ENCODE results near the gene WDPCP.

Gene WDPCP

DNA sequence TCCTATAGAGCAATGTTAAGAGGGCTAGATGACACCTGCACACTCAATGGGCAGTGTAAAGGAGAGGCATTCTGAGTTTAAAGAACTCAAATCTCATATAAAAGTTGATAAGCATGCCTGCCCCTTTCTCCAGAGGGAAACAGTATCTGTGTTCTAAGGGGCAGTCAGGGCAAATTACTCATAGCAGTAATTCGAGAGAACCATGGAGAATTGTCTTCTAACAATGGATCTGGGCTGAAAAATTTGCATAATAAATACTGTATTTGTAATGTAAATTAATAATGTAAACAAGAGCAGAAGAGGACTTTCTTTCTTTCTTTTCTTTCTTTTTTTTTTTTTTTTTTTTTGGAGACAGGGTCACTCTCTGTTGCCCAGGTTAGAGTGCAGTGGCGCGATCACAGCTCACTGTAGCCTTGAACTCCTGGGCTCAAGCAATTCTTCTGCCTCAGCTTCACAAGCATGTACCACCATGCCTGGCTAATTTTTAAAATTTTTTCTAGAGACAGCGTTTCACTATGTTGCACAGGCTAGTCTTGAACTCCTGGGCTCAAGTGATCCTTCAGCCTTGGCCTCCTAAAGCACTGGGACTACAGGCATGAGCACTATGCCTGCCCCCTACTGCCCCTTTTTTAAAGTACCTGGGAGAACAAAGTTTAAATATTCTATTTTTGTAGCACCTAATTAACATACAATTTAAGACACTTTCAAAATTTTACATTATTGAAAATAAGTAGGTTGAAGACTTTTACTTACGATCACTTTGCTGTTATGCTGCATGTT, 467.0 kb downstream of the WDPCP start:
- H3K4me3 ChIP-seq (ENCODE audit: low read depth, low read length) = 0 out of 2 replicates have a peak overlapping the region, but pooled peaks have one; percentile 21
- H3K9ac ChIP-seq (ENCODE audit: low read length) = peak overlapping the region; percentile 7
- peak overlapping the region; percentile 32; the same call in 1 of the 2 replicates for H3K27ac ChIP-seq (ENCODE audit: low read depth, low read length)
- H3K9me3 ChIP-seq (ENCODE audit: control insufficient read depth, insufficient read depth, low read depth, low read length) = no peaks in the 10 kb centered on the region
- no peaks in the 10 kb centered on the region for H3K27me3 ChIP-seq (ENCODE audit: control insufficient read depth, insufficient read depth, low read length)
- H3K36me3 ChIP-seq (ENCODE audit: control insufficient read depth, insufficient read depth, low read length) = no peaks in the 10 kb centered on the region
- H3K4me1 ChIP-seq (ENCODE audit: control insufficient read depth, insufficient read depth, low read length) = no peaks in the 10 kb centered on the region; the same call in 1 of the 2 replicates

DNA sequence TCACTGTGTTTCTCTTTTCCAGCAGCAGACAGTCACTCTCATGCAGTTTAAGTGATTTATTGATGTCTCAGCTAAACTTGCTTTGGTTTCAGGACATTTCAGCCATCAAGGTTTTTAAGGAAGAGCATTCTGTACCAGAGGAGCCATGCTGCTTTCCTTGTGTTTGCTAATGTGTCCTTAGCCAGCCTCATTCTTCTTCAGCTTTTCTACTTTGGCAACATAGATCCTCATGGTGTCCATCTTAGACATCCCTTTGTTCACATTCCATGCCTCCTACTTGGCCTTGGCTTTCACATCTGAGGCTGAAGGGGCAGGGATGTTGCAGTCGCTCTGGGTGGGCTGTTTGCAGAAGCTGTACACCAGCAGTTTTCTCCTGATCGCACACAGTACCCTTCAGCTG, 469.5 kb downstream of the WDPCP start:
- Histone ChIP-seq H3K4me3 (ENCODE audit: low read depth, low read length) (no peak overlapping the region), H3K4me1 (ENCODE audit: control insufficient read depth, insufficient read depth, low read length) (no peaks in the 10 kb centered on the region; the same call in 1 of the 2 replicates), H3K27me3 (ENCODE audit: control insufficient read depth, insufficient read depth, low read length) (no peaks in the 10 kb centered on the region), H3K9me3 (ENCODE audit: control insufficient read depth, insufficient read depth, low read depth, low read length) (no peaks in the 10 kb centered on the region), H3K36me3 (ENCODE audit: control insufficient read depth, insufficient read depth, low read length) (no peaks in the 10 kb centered on the region), H3K27ac (ENCODE audit: low read depth, low read length) (no peak overlapping the region), H3K9ac (ENCODE audit: low read length) (no peak overlapping the region)

GRCh38 chr2:63104482-63104881, 483.8 kb downstream of the WDPCP start:
- no peak overlapping the region for H3K27ac ChIP-seq (ENCODE audit: low read depth, low read length)
- no peaks in the 10 kb centered on the region for H3K27me3 ChIP-seq (ENCODE audit: control insufficient read depth, insufficient read depth, low read length)
- peaks cover 12% of the 10 kb centered on the region; the same call in 1 of the 2 replicates for H3K9me3 ChIP-seq (ENCODE audit: control insufficient read depth, insufficient read depth, low read depth, low read length)
- no peaks in the 10 kb centered on the region for H3K4me1 ChIP-seq (ENCODE audit: control insufficient read depth, insufficient read depth, low read length)
- no peaks in the 10 kb centered on the region for H3K36me3 ChIP-seq (ENCODE audit: control insufficient read depth, insufficient read depth, low read length)
- no peak overlapping the region for H3K4me3 ChIP-seq (ENCODE audit: low read depth, low read length)
- H3K9ac ChIP-seq (ENCODE audit: low read length) = no peak overlapping the region

- Histone ChIP-seq H3K4me3 (ENCODE audit: low read depth, low read length) (no peak overlapping the region), H3K9me3 (ENCODE audit: control insufficient read depth, insufficient read depth, low read depth, low read length) (peaks cover 12% of the 10 kb centered on the region; the same call in 1 of the 2 replicates), H3K27me3 (ENCODE audit: control insufficient read depth, insufficient read depth, low read length) (no peaks in the 10 kb centered on the region), H3K4me1 (ENCODE audit: control insufficient read depth, insufficient read depth, low read length) (no peaks in the 10 kb centered on the region), H3K9ac (ENCODE audit: low read length) (no peak overlapping the region), H3K27ac (ENCODE audit: low read depth, low read length) (no peak overlapping the region), H3K36me3 (ENCODE audit: control insufficient read depth, insufficient read depth, low read length) (no peaks in the 10 kb centered on the region)
Measured at GRCh38 chr2:63101954-63102353, 486.3 kb downstream of the WDPCP start.

- Histone ChIP-seq H3K36me3 (ENCODE audit: control insufficient read depth, insufficient read depth, low read length) (no peaks in the 10 kb centered on the region), H3K4me1 (ENCODE audit: control insufficient read depth, insufficient read depth, low read length) (no peaks in the 10 kb centered on the region), H3K27ac (ENCODE audit: low read depth, low read length) (no peak overlapping the region), H3K9me3 (ENCODE audit: control insufficient read depth, insufficient read depth, low read depth, low read length) (peaks cover 2% of the 10 kb centered on the region; the same call in 1 of the 2 replicates), H3K9ac (ENCODE audit: low read length) (no peak overlapping the region), H3K27me3 (ENCODE audit: control insufficient read depth, insufficient read depth, low read length) (no peaks in the 10 kb centered on the region), H3K4me3 (ENCODE audit: low read depth, low read length) (no peak overlapping the region)
Measured at GRCh38 chr2:63099032-63099431, 489.2 kb downstream of the WDPCP start.

DNA sequence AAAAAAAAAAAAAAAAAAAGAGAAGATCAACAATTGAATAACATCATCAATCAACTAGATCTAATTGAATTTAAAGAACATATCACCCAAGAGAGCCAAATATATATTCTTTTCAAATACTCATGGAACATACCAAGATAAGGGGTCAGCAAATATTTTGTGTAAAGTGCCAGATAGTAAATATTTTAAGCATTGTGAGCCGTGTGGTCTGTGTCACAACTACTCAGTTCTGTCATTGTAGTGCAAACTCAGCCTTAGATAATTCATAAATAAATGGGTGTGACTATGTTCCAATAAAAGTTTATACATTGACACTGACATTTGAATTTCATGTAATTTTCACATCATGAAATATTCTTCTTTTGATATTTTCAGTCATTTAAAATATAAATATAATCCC, 491.8 kb downstream of the WDPCP start:
- H3K9me3 ChIP-seq (ENCODE audit: control insufficient read depth, insufficient read depth, low read depth, low read length) = no peaks in the 10 kb centered on the region
- no peak overlapping the region for H3K9ac ChIP-seq (ENCODE audit: low read length)

DNA sequence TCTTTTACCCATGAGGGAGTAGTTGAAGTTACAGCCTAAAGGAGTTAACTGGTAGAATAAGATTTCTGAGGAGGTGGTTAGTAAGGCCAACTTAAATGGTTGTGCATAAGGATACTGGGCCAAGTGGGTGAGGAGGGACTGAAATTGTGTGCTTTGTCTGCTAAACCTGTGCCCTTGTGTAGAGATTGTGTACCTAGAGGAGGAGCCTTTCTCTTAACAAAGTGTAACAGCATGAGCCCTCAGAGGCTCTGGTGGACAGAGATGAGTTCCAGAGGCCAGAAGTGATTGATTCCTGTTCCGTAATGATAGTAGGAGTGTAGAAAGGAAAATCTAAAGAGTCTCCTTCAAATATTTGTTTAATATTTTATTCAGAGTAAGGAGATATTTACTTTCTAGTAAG, 494.8 kb downstream of the WDPCP start:
- Histone ChIP-seq H3K9me3 (ENCODE audit: control insufficient read depth, insufficient read depth, low read depth, low read length) (no peaks in the 10 kb centered on the region), H3K27me3 (ENCODE audit: control insufficient read depth, insufficient read depth, low read length) (no peaks in the 10 kb centered on the region)

More for the DNA sequence above, 491.8 kb downstream of the WDPCP start:
- no peaks in the 10 kb centered on the region for H3K4me1 ChIP-seq (ENCODE audit: control insufficient read depth, insufficient read depth, low read length)
- H3K36me3 ChIP-seq (ENCODE audit: control insufficient read depth, insufficient read depth, low read length) = no peaks in the 10 kb centered on the region
- H3K27me3 ChIP-seq (ENCODE audit: control insufficient read depth, insufficient read depth, low read length) = no peaks in the 10 kb centered on the region
- no peak overlapping the region for H3K4me3 ChIP-seq (ENCODE audit: low read depth, low read length)
- H3K27ac ChIP-seq (ENCODE audit: low read depth, low read length) = no peak overlapping the region

GRCh38 chr2:63092857-63093256, 495.4 kb downstream of the WDPCP start:
- Histone ChIP-seq H3K9ac (ENCODE audit: low read length) (no peak overlapping the region), H3K27me3 (ENCODE audit: control insufficient read depth, insufficient read depth, low read length) (no peaks in the 10 kb centered on the region), H3K4me1 (ENCODE audit: control insufficient read depth, insufficient read depth, low read length) (no peaks in the 10 kb centered on the region), H3K27ac (ENCODE audit: low read depth, low read length) (no peak overlapping the region), H3K9me3 (ENCODE audit: control insufficient read depth, insufficient read depth, low read depth, low read length) (no peaks in the 10 kb centered on the region), H3K36me3 (ENCODE audit: control insufficient read depth, insufficient read depth, low read length) (no peaks in the 10 kb centered on the region), H3K4me3 (ENCODE audit: low read depth, low read length) (no peak overlapping the region)

More for the DNA sequence above, 494.8 kb downstream of the WDPCP start:
- H3K9ac ChIP-seq (ENCODE audit: low read length) = no peak overlapping the region
- no peak overlapping the region for H3K4me3 ChIP-seq (ENCODE audit: low read depth, low read length)
- H3K36me3 ChIP-seq (ENCODE audit: control insufficient read depth, insufficient read depth, low read length) = no peaks in the 10 kb centered on the region
- no peaks in the 10 kb centered on the region for H3K4me1 ChIP-seq (ENCODE audit: control insufficient read depth, insufficient read depth, low read length)
- H3K27ac ChIP-seq (ENCODE audit: low read depth, low read length) = no peak overlapping the region

DNA sequence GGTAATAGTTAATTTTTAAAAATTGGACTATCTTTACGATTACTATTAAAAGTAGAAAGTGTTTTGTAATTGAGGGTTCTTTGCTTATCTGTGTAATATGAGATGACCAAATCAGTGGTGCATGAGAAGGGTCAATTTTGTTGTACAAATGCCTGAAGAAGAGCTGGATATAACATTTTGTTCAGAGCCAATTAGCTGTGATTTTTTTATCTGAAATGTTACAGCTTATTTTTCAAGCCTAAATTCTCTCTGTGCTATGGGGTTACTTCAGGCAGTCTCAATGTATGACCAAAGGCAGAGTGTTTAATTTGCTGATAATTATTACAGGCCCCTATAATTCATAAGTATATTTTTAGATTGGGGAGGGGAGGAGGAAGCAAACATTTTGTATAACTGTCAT, 495.9 kb downstream of the WDPCP start:
- H3K4me1 ChIP-seq (ENCODE audit: control insufficient read depth, insufficient read depth, low read length) = no peaks in the 10 kb centered on the region
- no peak overlapping the region for H3K4me3 ChIP-seq (ENCODE audit: low read depth, low read length)
- no peaks in the 10 kb centered on the region for H3K27me3 ChIP-seq (ENCODE audit: control insufficient read depth, insufficient read depth, low read length)
- H3K36me3 ChIP-seq (ENCODE audit: control insufficient read depth, insufficient read depth, low read length) = no peaks in the 10 kb centered on the region
- no peak overlapping the region for H3K27ac ChIP-seq (ENCODE audit: low read depth, low read length)
- no peak overlapping the region for H3K9ac ChIP-seq (ENCODE audit: low read length)
- no peaks in the 10 kb centered on the region for H3K9me3 ChIP-seq (ENCODE audit: control insufficient read depth, insufficient read depth, low read depth, low read length)

DNA sequence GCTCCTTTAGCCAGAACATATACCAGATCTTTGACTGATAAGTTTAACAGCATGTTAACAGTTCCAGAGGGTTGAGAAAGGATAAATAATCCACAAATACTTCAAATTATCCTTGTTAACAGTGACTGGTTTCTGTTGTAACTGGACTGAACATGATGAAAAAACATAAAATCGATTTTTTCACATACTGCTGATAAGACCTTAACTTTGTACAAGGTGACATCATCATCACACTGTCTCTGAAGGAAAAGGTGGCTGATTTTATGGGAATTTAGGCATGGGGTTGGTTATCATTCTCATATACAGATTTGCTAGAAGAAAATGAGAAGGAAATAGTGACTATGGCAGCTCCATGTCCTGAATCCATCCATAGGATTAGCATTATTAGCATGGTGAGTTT, 501.6 kb downstream of the WDPCP start:
- no peak overlapping the region for H3K4me3 ChIP-seq (ENCODE audit: low read depth, low read length)
- no peaks in the 10 kb centered on the region for H3K36me3 ChIP-seq (ENCODE audit: control insufficient read depth, insufficient read depth, low read length)
- no peaks in the 10 kb centered on the region for H3K4me1 ChIP-seq (ENCODE audit: control insufficient read depth, insufficient read depth, low read length)
- H3K9ac ChIP-seq (ENCODE audit: low read length) = no peak overlapping the region
- no peaks in the 10 kb centered on the region for H3K27me3 ChIP-seq (ENCODE audit: control insufficient read depth, insufficient read depth, low read length)
- H3K27ac ChIP-seq (ENCODE audit: low read depth, low read length) = no peak overlapping the region
- H3K9me3 ChIP-seq (ENCODE audit: control insufficient read depth, insufficient read depth, low read depth, low read length) = no peaks in the 10 kb centered on the region

DNA sequence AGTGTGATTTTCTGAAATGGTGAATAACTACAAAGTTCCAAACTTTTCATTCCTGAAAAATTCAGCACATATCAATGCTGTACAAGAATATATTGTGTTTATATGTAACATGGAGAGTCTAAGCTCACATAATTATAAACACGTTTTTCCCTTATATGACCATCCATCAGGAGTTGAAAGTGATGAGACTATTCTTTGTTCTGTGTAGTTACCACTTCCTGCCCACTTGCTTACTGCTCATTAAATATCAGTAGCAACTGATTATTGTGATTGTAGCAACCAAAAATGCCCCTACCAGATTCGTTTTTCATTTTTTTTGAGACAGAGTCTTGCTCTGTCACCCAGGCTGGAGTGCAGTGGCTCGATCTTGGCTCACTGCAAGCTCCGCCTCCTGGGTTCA, 506.9 kb downstream of the WDPCP start:
- no peaks in the 10 kb centered on the region for H3K4me1 ChIP-seq (ENCODE audit: control insufficient read depth, insufficient read depth, low read length)
- H3K9ac ChIP-seq (ENCODE audit: low read length) = no peak overlapping the region
- no peaks in the 10 kb centered on the region for H3K9me3 ChIP-seq (ENCODE audit: control insufficient read depth, insufficient read depth, low read depth, low read length)
- no peak overlapping the region for H3K4me3 ChIP-seq (ENCODE audit: low read depth, low read length)
- no peaks in the 10 kb centered on the region for H3K36me3 ChIP-seq (ENCODE audit: control insufficient read depth, insufficient read depth, low read length)
- H3K27ac ChIP-seq (ENCODE audit: low read depth, low read length) = no peak overlapping the region
- H3K27me3 ChIP-seq (ENCODE audit: control insufficient read depth, insufficient read depth, low read length) = no peaks in the 10 kb centered on the region

Data from HUES6 (cell line).